Spinal cord (tissue), 10 donors: ENCODE data around the gene CASK. TPM values are rescaled to one million over a fixed set of nuclear protein-coding genes. Genes with fewer than 3 reads are reported as not detected.

Experiments
- DNase-seq, 6 donors: peaks; one replicate each; pipeline versions ENCODE4 v3.0.0 to v3.0.0-alpha.2; 2013 to 2015; ENCODE audit warnings: low spot score in 6 of 6, low read depth in 4 of 6
- H3K27ac ChIP-seq: one replicate; pipeline ENCODE4 v1.5.1; 2013; ENCODE audit warnings: low read depth, low read length, control low read depth
- H3K27me3 ChIP-seq: one replicate; pipeline ENCODE4 v1.6.1; 2013; ENCODE audit warnings: low read length; ENCODE audit not compliant: control insufficient read depth, insufficient read depth
- H3K36me3 ChIP-seq: one replicate; pipeline ENCODE4 v1.6.1; 2013; ENCODE audit warnings: low read length; ENCODE audit not compliant: control insufficient read depth, insufficient read depth
- H3K4me1 ChIP-seq: one replicate; pipeline ENCODE4 v1.6.1; 2013; ENCODE audit warnings: low read length; ENCODE audit not compliant: control insufficient read depth, insufficient read depth
- H3K4me3 ChIP-seq: one replicate; pipeline ENCODE4 v1.5.1; 2013; ENCODE audit warnings: low read depth, low read length, control low read depth
- H3K9me3 ChIP-seq: one replicate; pipeline ENCODE4 v1.6.1; 2013; ENCODE audit warnings: low read length; ENCODE audit not compliant: control insufficient read depth, insufficient read depth
- WGBS: methylation state at CpG from one replicate; pipeline ENCODE4 v1.1.5; 2013; ENCODE audit warnings: missing lambda C conversion rate; ENCODE audit not compliant: insufficient coverage; 5-methylcytosine and 5-hydroxymethylcytosine counted together
- polyA plus RNA-seq, 2 donors: library from polyadenylated mRNA; unstranded; fragments of 120-200 nt; gene quantifications; one replicate each; pipeline ENCODE4 v1.2.1, GENCODE V29; 2013; ENCODE audit not compliant: insufficient read length in 2 of 2
- total RNA-seq, 2 donors: library from RNA; depleted of rRNA in 1 of 2; stranded (reverse); fragments of 120-200 nt in 1 of 2; fragments of >200 nt in 1 of 2; gene quantifications; one replicate each; pipeline versions ENCODE4 v1.2.3 to v1.2.4, GENCODE V29; 2013 to 2014
- donor health status: healthy.

Gene CASK
- total and polyA plus RNA-seq, 4 donors: 45.0 to 91.1 (median 57.9) TPM

DNA sequence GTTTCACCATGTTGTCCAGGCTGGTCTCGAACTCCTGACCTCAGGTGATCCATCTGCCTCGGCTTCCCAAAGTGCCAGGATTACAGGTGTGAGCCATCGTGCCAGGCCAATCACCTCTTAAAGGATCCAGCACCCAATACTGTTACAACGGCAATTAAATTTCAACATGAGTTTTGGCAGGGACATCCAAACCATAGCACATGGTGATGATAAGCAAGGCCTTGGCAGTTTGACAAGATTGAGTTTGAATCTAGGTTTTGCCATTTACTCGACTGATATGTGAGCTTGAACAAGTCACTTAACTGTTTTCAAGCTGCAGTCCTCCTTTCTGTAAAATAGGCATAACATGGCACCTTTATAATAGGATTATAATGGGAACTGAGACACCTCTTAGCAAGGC, 115.3 kb downstream of the CASK start:
- DNase-seq: no peak
- no peak overlapping the region for H3K27ac ChIP-seq
- 84% methylated on average over 4 of the region's 5 CpGs for WGBS
- H3K27me3 ChIP-seq: no peaks in the 10 kb centered on the region
- peaks cover 5% of the 10 kb centered on the region for H3K9me3 ChIP-seq
- H3K36me3 ChIP-seq: no peaks in the 10 kb centered on the region
- no peak overlapping the region for H3K4me3 ChIP-seq
- H3K4me1 ChIP-seq: no peaks in the 10 kb centered on the region

GRCh38 chrX:41802958-41803357, 120.4 kb downstream of the CASK start:
- Histone ChIP-seq H3K27ac (no peak overlapping the region), H3K9me3 (peaks cover 9% of the 10 kb centered on the region), H3K4me1 (no peaks in the 10 kb centered on the region), H3K36me3 (no peaks in the 10 kb centered on the region), H3K4me3 (no peak overlapping the region), H3K27me3 (peaks cover 2% of the 10 kb centered on the region)
- DNase-seq: no peak
- WGBS: no CpG with 5 or more reads among the region's 6 CpGs

DNA sequence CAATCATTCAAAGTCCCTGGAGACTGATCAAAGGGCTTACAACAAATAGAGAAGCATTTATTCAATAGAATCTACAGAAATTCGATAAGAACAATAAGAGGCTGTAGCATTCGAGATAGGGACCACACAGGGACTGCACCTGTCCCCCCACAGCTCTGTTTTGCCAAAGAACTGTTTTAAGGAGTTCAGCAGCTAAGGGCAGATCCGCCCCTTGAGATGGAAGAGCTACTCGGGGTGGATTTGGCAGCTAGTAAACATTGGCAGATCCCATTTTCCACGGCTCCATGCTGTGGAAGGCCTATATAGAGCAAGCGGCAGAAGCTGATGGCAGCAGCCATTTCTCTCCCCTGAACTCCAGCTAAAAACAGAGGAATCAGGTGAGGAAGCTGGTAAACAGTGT, 123.7 kb downstream of the CASK start:
- Histone ChIP-seq H3K4me1 (no peaks in the 10 kb centered on the region), H3K9me3 (peaks cover 9% of the 10 kb centered on the region), H3K4me3 (no peak overlapping the region), H3K36me3 (no peaks in the 10 kb centered on the region), H3K27ac (no peak overlapping the region), H3K27me3 (peaks cover 2% of the 10 kb centered on the region)
- no peak for DNase-seq
- WGBS: 62% methylated on average over 6 of the region's 6 CpGs

DNA sequence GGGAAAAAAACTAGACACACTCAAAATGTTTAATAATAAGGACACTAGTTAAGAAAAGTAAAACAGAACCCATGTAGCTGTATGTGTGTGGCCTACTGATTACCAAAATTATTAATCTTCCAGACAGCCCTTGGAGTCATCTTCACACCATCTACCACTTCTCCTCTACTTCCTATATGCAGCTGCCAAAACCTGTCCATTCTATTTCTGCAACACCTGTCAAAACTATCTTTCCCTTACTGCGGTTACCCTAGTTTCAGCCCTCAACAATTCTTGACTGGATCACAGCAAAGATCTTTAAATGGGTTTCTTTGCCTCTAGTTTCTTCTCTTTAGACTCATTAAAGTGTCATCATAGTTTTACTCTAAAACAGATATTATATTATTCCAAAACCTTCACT, 126.8 kb downstream of the CASK start:
- Histone ChIP-seq H3K4me3 (no peak overlapping the region), H3K27me3 (peaks cover 2% of the 10 kb centered on the region), H3K36me3 (no peaks in the 10 kb centered on the region), H3K4me1 (no peaks in the 10 kb centered on the region), H3K9me3 (peaks cover 3% of the 10 kb centered on the region), H3K27ac (no peak overlapping the region)
- 80% methylated on average over 1 of the region's 1 CpG for WGBS
- no peak for DNase-seq

GRCh38 chrX:41796046-41796445, 127.3 kb downstream of the CASK start:
- no peak for DNase-seq
- no CpG with 5 or more reads among the region's 1 CpG for WGBS
- H3K27me3 ChIP-seq: peaks cover 2% of the 10 kb centered on the region
- H3K4me1 ChIP-seq: no peaks in the 10 kb centered on the region
- H3K27ac ChIP-seq: no peak overlapping the region
- H3K36me3 ChIP-seq: no peaks in the 10 kb centered on the region
- peaks cover 2% of the 10 kb centered on the region for H3K9me3 ChIP-seq
- no peak overlapping the region for H3K4me3 ChIP-seq

GRCh38 chrX:41789374-41789773, 134.0 kb downstream of the CASK start:
- Histone ChIP-seq H3K9me3 (no peaks in the 10 kb centered on the region), H3K27ac (no peak overlapping the region), H3K4me3 (no peak overlapping the region), H3K4me1 (no peaks in the 10 kb centered on the region), H3K27me3 (no peaks in the 10 kb centered on the region), H3K36me3 (no peaks in the 10 kb centered on the region)
- peak in 1 of 6 donors; percentile 30 for DNase-seq
- no CpG with 5 or more reads among the region's 2 CpGs for WGBS

DNA sequence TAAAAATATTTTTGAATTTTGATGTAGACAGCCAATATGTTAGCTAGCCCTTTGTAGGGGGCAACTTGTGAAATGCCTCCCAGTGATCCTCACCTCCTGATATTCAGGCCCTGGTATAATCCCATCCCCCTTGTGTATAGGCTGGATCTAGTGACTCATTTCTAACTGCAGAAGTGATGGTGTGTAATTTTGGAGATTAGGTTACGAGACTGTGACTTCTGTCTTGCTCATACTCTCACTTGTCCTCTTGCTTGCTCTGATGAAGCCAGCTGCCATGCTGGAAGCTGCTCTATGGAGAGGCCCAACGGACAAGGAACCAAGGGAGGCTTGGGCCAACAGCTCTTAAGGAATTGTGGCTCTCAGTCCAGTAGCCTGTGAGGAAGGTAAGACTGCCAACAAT, 137.7 kb downstream of the CASK start:
- Histone ChIP-seq H3K36me3 (no peaks in the 10 kb centered on the region), H3K4me3 (no peak overlapping the region), H3K27me3 (no peaks in the 10 kb centered on the region), H3K27ac (no peak overlapping the region), H3K9me3 (no peaks in the 10 kb centered on the region), H3K4me1 (no peaks in the 10 kb centered on the region)
- WGBS: 56% methylated on average over 1 of the region's 2 CpGs
- no peak for DNase-seq

DNA sequence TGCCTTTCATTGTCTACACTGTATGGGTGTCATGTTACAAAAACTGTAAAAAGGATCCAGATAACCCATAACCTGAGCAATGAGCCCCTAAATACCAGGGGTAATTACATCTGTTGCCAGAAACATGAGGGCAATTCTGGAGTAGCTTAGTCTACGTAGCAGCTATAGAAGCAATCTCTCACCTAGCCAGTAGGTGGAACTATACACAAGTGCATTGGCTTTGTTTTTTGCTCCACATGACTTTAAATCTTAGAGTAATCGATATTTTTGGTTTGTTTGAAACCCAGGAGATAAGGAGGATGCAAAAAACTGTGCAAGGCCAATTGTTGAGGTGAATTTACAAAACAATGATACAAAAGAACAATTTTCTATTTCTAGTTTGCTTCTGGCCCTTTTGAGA, 141.9 kb downstream of the CASK start:
- Histone ChIP-seq H3K27ac (no peak overlapping the region), H3K27me3 (no peaks in the 10 kb centered on the region), H3K4me1 (no peaks in the 10 kb centered on the region), H3K4me3 (no peak overlapping the region), H3K9me3 (no peaks in the 10 kb centered on the region), H3K36me3 (no peaks in the 10 kb centered on the region)
- WGBS: no CpG with 5 or more reads among the region's 2 CpGs
- DNase-seq: peak in 2 of 6 donors; percentile 31 to 32

- no peaks in the 10 kb centered on the region for H3K36me3 ChIP-seq
- no peak for DNase-seq
- no peaks in the 10 kb centered on the region for H3K27me3 ChIP-seq
- no peaks in the 10 kb centered on the region for H3K9me3 ChIP-seq
- H3K4me1 ChIP-seq: no peaks in the 10 kb centered on the region
- no peak overlapping the region for H3K27ac ChIP-seq
- no peak overlapping the region for H3K4me3 ChIP-seq
- no CpG with 5 or more reads among the region's 3 CpGs for WGBS
Observed at GRCh38 chrX:41779941-41780340, 143.4 kb downstream of the CASK start.

- DNase-seq: peak in 2 of 6 donors; percentile 33 to 43
- Histone ChIP-seq H3K36me3 (no peaks in the 10 kb centered on the region), H3K27ac (no peak overlapping the region), H3K4me1 (no peaks in the 10 kb centered on the region), H3K4me3 (no peak overlapping the region), H3K27me3 (no peaks in the 10 kb centered on the region), H3K9me3 (no peaks in the 10 kb centered on the region)
- 29% methylated on average over 1 of the region's 1 CpG for WGBS
Observed at GRCh38 chrX:41779030-41779564, 144.3 kb downstream of the CASK start.
